IPS-NIHi7 (cell line): Measurements from ENCODE around the gene SOX2.

Experiments used
- DNase-seq: peaks from one replicate; pipeline ENCODE4 v3.0.0; 2012; ENCODE audit warnings: mixed read lengths; ENCODE audit errors: extremely low spot score

The SOX2 gene

GRCh38 chr3:181711325-181712135 lies at the start of gene SOX2:
SOX2 (plus strand) TSS chr3:181711925; CDS start chr3:181712361, 436 bp downstream.
- DNase-seq: peak; percentile 87

DNA sequence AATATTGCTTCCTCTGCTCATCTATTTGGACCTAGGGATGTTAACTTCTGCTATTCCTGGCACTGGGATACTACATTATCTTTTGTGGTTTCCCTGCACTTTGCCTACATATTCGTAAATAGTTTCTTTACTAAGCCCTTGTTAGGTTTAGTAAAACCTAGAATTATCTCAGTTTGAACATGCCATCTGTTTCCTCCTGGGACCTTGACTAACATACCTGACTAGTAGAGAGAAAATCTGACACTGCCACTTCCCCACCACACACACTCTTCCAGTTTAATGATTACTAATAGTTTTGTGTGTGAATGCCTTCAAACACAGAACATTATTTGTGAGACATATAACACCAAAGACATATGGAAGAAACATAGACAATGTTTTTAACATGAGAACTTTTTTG lies 28.2 kb upstream of the SOX2 start:
- DNase-seq: no peak

- no peak for DNase-seq
These were observed 24.5 kb upstream of the SOX2 start for GRCh38 chr3:181687190-181687589.

GRCh38 chr3:181687731-181688130 lies 24.0 kb upstream of the SOX2 start:
- DNase-seq: no peak

- DNase-seq: no peak
These were observed 22.2 kb upstream of the SOX2 start for GRCh38 chr3:181689546-181689945.

DNA sequence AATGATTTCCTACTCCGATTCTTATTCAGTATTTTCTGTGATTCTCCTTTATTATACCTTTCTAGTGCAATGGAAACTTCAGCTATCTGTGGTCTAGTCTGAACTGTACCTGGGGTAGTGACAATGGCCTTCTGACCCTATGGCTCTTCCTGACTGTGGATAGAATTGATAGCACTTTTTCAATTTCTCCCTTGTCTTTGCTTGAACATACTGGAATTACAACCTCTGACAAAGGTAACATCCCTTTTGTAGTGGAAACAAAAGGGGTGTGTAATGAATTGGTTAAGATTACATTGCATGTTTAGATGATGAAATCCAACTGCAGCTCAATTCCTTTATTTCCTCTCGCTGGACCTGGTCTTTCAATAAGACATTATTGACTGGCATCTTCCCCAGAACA lies 21.0 kb upstream of the SOX2 start:
- no peak for DNase-seq

GRCh38 chr3:181691901-181692300 lies 19.8 kb upstream of the SOX2 start:
- no peak for DNase-seq

- no peak for DNase-seq
These were observed 19.2 kb upstream of the SOX2 start for GRCh38 chr3:181692311-181693145.

DNA sequence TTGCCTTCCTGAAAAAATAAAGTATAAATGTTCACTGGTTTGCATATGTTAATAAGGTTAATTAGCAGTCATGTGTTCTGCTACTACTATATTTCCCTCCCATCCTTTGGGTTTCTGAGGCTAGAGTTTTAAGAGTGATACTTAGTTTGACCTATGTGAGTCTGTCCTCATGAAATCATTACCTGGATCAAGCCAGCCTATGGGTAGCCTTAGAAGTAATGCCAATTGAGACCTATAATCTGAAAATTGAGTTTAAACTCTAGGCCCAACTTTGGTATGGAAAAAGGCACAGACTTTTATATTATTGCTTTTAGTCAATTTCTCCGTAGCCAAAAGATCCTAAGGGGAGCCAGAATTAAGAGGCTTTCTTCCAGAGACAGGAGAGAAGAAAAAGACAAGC lies 18.4 kb upstream of the SOX2 start:
- DNase-seq: no peak

- DNase-seq: peak; percentile 78
These were observed 16.7 kb upstream of the SOX2 start for GRCh38 chr3:181694805-181695660.

- DNase-seq: no peak
These were observed 15.8 kb upstream of the SOX2 start for GRCh38 chr3:181695661-181696491.

- DNase-seq: no peak
These were observed 15.0 kb upstream of the SOX2 start for GRCh38 chr3:181696626-181697230.

DNA sequence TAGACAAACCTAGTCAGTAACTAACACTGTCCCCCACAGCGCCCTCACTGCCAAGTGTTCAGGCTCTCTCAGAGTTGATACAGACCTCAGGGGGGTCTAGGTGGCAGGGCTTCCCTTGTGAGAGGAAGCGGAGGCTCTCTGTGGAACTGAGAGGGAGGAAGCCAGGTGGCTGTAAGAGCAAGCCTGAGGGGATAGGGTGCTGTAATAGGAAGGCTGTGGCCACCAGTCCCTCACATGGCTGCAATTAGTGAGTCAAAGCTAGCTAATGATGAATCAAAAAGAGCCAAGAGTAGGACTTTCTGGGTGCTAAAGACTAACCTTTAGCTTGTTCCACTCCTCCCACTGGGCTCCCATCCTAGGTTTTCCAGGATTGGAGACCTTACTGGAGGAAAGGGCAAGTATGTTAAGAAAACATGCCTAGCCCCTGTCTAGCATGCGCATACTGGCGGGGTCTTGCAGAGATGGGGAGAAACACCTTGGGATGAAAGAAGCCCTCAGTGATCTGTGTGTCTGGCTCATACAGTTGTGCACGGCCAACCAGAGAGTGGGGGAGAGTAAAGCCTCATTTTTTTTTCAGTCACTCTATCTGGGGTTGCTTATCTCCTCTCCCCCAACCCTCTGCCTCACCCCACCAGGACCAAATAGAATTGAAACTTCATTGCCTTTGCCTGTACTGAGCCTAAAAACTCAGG lies 13.3 kb upstream of the SOX2 start:
- DNase-seq: no peak

DNA sequence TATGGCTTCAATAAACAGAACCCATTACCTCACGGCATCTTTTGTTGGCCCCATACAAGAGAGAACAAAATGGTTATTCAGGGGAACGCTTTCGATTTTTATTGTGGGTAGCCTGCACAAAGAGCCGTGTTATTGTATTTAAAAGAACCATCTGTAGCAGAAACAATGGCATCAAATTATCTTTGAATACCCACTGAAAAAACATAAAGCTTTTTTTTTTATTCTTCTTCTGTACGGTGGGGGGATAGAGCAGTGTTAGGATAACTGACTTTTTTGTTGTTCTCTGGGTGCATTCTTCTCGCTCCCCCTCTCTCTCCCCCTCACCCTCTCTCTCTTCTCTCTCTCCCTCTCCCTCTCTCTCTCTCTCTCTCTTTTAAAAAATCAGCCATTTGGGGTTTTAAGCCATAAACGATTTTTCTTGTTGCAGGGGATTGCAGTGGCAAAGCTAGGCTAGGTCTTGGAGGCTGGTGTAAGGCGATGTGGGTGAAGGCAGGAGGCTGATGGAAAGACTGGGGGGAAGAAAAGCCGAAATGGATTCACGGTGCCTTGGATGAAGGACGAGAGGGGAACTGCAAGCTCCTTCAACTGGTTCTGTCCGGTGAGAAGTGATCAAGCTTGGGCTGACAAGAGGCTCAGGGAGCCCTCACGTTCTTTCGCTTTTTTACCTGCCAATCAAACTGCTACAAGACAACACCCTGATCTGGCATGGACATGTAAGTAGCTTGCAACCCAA lies 12.4 kb upstream of the SOX2 start:
- DNase-seq: peak; percentile 35

GRCh38 chr3:181700168-181701087 lies 11.3 kb upstream of the SOX2 start:
- peak; percentile 62 for DNase-seq

DNA sequence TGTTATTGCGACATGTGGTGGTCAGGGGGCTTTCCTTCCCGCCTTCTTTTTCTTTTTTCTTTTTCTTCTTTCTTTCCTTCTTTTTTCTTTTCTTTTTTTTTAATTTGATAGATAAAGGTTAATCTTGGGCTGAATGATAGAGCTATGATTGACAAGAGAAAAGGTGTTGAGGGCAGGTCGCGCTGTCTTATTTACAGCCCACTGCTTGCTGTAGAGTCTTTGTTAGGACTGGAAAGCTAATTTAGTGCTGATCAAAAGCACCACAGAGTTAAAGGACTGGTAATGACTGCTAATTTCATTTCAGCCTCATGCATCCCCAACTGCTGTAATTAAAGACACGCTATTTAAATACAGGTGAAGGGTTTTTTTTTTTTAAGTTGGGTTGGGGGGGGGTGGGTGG lies 10.6 kb upstream of the SOX2 start:
- DNase-seq: no peak

- DNase-seq: no peak
These were observed 7.9 kb upstream of the SOX2 start for GRCh38 chr3:181703601-181704420.
